ENCODE results near the gene MYNN.

MYNN gene

DNA sequence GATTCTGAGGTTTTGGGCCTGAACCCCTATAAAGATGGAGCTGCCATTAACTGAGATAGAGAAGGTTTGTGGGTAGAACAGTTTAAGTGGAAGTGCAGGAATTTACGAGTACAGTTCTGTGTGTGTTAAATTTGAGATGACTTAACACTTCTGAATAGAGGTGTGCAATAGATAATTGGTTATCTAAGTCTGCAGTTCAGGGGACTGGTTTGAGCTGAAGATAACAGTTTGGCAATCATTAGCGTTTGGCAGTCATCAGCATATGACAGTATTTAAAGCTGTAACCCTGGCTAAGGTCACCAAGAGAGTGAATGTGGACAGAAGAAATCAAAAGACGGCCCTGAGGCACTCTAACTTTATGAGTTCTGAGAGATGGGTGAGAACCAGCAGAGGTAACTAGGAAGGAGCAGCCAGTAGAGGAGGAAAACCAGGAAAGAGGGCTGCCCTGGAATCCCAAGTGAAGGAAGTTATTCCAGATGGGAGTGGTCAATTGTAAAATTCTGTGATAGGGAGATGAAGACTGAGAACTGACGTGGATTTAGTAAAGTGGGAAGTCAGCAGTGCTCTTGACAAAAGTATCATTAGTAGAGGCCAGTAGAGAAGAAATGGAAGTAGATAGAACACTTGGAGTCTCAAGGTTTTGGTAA is 8.1 kb downstream of the MYNN start:
- peaks cover under 1% of the 10 kb centered on the region for H3K4me1 ChIP-seq (ENCODE audit: control insufficient read depth, low read depth, low read length)
- H3K4me3 ChIP-seq (ENCODE audit: low read length) = no peak overlapping the region
- H3K36me3 ChIP-seq (ENCODE audit: control insufficient read depth, low read depth, low read length) = peaks cover 85% of the 10 kb centered on the region
- no peak overlapping the region for H3K9ac ChIP-seq (ENCODE audit: low read length)
- no peaks in the 10 kb centered on the region for H3K9me3 ChIP-seq (ENCODE audit: control insufficient read depth, low read depth, low read length)
- H3K27me3 ChIP-seq (ENCODE audit: control insufficient read depth, insufficient read depth, low read length) = no peaks in the 10 kb centered on the region
- no peak overlapping the region for H3K27ac ChIP-seq (ENCODE audit: low read length)

GRCh38 chr3:169787120-169787519 is 13.9 kb downstream of the MYNN start:
- Histone ChIP-seq H3K27ac (ENCODE audit: low read length) (no peak overlapping the region), H3K36me3 (ENCODE audit: control insufficient read depth, low read depth, low read length) (peaks cover 65% of the 10 kb centered on the region), H3K27me3 (ENCODE audit: control insufficient read depth, insufficient read depth, low read length) (no peaks in the 10 kb centered on the region), H3K9ac (ENCODE audit: low read length) (no peak overlapping the region), H3K9me3 (ENCODE audit: control insufficient read depth, low read depth, low read length) (no peaks in the 10 kb centered on the region), H3K4me1 (ENCODE audit: control insufficient read depth, low read depth, low read length) (no peaks in the 10 kb centered on the region), H3K4me3 (ENCODE audit: low read length) (no peak overlapping the region)

DNA sequence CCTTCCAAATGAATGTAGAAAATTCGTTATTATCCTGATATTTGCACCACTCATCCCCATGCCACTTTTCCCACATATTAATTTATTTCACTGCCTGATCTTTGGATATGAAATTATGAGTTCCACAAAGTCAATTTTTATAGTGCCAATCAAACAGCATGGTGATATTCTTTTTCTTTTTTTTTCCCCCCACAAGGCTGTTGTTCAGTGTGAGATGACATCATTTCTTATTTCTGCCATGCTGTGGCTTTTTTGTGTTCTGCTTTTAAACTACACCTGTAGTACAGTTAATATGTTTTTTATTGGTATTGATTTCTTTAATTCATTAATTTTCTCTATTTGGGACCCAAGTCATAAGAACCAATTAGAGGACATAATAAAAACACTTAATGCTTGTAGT is 14.6 kb downstream of the MYNN start:
- H3K27ac ChIP-seq (ENCODE audit: low read length) = no peak overlapping the region
- no peak overlapping the region for H3K4me3 ChIP-seq (ENCODE audit: low read length)
- peaks cover 59% of the 10 kb centered on the region for H3K36me3 ChIP-seq (ENCODE audit: control insufficient read depth, low read depth, low read length)
- H3K27me3 ChIP-seq (ENCODE audit: control insufficient read depth, insufficient read depth, low read length) = no peaks in the 10 kb centered on the region
- H3K9ac ChIP-seq (ENCODE audit: low read length) = no peak overlapping the region
- H3K9me3 ChIP-seq (ENCODE audit: control insufficient read depth, low read depth, low read length) = no peaks in the 10 kb centered on the region
- H3K4me1 ChIP-seq (ENCODE audit: control insufficient read depth, low read depth, low read length) = no peaks in the 10 kb centered on the region

GRCh38 chr3:169790219-169790618 is 17.0 kb downstream of the MYNN start:
- H3K9me3 ChIP-seq (ENCODE audit: control insufficient read depth, low read depth, low read length) = no peaks in the 10 kb centered on the region
- no peaks in the 10 kb centered on the region for H3K4me1 ChIP-seq (ENCODE audit: control insufficient read depth, low read depth, low read length)
- no peak overlapping the region for H3K4me3 ChIP-seq (ENCODE audit: low read length)
- H3K27ac ChIP-seq (ENCODE audit: low read length) = no peak overlapping the region
- H3K36me3 ChIP-seq (ENCODE audit: control insufficient read depth, low read depth, low read length) = peaks cover 36% of the 10 kb centered on the region
- H3K27me3 ChIP-seq (ENCODE audit: control insufficient read depth, insufficient read depth, low read length) = no peaks in the 10 kb centered on the region
- H3K9ac ChIP-seq (ENCODE audit: low read length) = no peak overlapping the region

DNA sequence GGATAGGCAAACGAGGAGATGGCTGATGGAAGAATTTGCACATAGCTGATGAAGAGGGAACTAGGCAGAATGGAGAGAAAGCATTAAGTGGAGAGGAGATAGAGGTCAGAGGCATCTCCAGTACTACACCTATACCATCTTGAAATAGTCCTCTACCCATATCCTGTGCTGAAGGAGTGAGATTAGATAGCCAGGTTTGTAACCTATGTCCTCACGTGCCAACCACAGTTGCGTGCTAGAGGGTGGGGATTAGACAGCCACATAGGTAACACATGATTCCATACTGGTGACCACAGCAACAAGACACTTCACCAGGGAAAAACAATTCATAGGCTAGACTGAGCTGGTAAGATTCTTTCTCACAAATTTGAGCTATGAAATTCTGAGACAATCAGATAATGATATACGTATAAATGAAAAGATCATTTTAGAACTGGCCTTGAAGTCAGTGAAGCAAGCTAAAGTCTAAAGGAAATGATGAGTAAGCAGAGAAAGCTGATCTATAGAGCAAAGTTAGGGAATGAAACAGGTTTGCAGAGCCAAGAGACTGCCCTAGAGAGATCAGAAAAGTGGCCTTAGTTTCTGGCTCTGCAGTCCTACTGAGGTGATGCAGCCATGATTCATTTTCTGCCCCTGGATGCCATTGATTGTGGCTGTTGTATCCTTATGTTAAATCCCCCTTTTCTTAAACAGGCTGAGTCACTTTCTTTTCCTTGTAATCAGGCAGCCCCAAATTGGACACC is 17.7 kb downstream of the MYNN start:
- peaks cover 31% of the 10 kb centered on the region for H3K36me3 ChIP-seq (ENCODE audit: control insufficient read depth, low read depth, low read length)
- H3K4me3 ChIP-seq (ENCODE audit: low read length) = no peak overlapping the region
- H3K27me3 ChIP-seq (ENCODE audit: control insufficient read depth, insufficient read depth, low read length) = no peaks in the 10 kb centered on the region
- no peaks in the 10 kb centered on the region for H3K9me3 ChIP-seq (ENCODE audit: control insufficient read depth, low read depth, low read length)
- H3K4me1 ChIP-seq (ENCODE audit: control insufficient read depth, low read depth, low read length) = no peaks in the 10 kb centered on the region
- H3K9ac ChIP-seq (ENCODE audit: low read length) = no peak overlapping the region
- no peak overlapping the region for H3K27ac ChIP-seq (ENCODE audit: low read length)

DNA sequence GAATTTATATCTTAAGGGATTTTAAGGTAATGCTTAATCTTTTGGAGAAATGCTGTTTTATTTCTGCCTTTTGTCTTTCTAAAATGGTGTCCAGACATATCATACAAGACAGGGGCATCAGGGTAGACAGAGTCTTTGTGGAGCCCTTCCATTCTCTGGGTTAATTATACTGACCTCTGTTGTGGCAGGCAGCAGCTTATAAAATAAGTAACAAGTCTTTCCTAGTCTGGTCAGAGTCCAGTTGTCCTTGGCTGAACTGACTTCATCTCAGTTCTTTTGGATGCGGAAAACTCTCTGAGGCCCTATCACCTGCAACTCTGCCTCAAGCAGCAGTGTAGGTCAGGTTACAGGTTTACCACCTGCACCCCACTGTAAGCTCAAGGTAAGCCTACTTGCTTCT is 19.2 kb downstream of the MYNN start:
- no peak overlapping the region for H3K27ac ChIP-seq (ENCODE audit: low read length)

GRCh38 chr3:169804681-169805080 is 31.5 kb downstream of the MYNN start:
- no peaks in the 10 kb centered on the region for H3K27me3 ChIP-seq (ENCODE audit: control insufficient read depth, insufficient read depth, low read length)
- H3K9ac ChIP-seq (ENCODE audit: low read length) = no peak overlapping the region
- H3K4me1 ChIP-seq (ENCODE audit: control insufficient read depth, low read depth, low read length) = no peaks in the 10 kb centered on the region
- H3K36me3 ChIP-seq (ENCODE audit: control insufficient read depth, low read depth, low read length) = no peaks in the 10 kb centered on the region
- H3K27ac ChIP-seq (ENCODE audit: low read length) = no peak overlapping the region
- H3K4me3 ChIP-seq (ENCODE audit: low read length) = no peak overlapping the region
- H3K9me3 ChIP-seq (ENCODE audit: control insufficient read depth, low read depth, low read length) = no peaks in the 10 kb centered on the region

More for the DNA sequence above, 19.2 kb downstream of the MYNN start:
- H3K9ac ChIP-seq (ENCODE audit: low read length) = no peak overlapping the region
- H3K27me3 ChIP-seq (ENCODE audit: control insufficient read depth, insufficient read depth, low read length) = no peaks in the 10 kb centered on the region
- H3K4me1 ChIP-seq (ENCODE audit: control insufficient read depth, low read depth, low read length) = no peaks in the 10 kb centered on the region
- H3K4me3 ChIP-seq (ENCODE audit: low read length) = no peak overlapping the region
- no peaks in the 10 kb centered on the region for H3K9me3 ChIP-seq (ENCODE audit: control insufficient read depth, low read depth, low read length)
- peaks cover 17% of the 10 kb centered on the region for H3K36me3 ChIP-seq (ENCODE audit: control insufficient read depth, low read depth, low read length)

GRCh38 chr3:169809230-169809795 is 36.1 kb downstream of the MYNN start:
- no peaks in the 10 kb centered on the region for H3K9me3 ChIP-seq (ENCODE audit: control insufficient read depth, low read depth, low read length)
- H3K4me1 ChIP-seq (ENCODE audit: control insufficient read depth, low read depth, low read length) = peaks cover 11% of the 10 kb centered on the region
- H3K4me3 ChIP-seq (ENCODE audit: low read length) = no peak overlapping the region
- H3K36me3 ChIP-seq (ENCODE audit: control insufficient read depth, low read depth, low read length) = no peaks in the 10 kb centered on the region
- no peak overlapping the region for H3K27ac ChIP-seq (ENCODE audit: low read length)
- H3K27me3 ChIP-seq (ENCODE audit: control insufficient read depth, insufficient read depth, low read length) = peaks cover 33% of the 10 kb centered on the region
- no peak overlapping the region for H3K9ac ChIP-seq (ENCODE audit: low read length)

DNA sequence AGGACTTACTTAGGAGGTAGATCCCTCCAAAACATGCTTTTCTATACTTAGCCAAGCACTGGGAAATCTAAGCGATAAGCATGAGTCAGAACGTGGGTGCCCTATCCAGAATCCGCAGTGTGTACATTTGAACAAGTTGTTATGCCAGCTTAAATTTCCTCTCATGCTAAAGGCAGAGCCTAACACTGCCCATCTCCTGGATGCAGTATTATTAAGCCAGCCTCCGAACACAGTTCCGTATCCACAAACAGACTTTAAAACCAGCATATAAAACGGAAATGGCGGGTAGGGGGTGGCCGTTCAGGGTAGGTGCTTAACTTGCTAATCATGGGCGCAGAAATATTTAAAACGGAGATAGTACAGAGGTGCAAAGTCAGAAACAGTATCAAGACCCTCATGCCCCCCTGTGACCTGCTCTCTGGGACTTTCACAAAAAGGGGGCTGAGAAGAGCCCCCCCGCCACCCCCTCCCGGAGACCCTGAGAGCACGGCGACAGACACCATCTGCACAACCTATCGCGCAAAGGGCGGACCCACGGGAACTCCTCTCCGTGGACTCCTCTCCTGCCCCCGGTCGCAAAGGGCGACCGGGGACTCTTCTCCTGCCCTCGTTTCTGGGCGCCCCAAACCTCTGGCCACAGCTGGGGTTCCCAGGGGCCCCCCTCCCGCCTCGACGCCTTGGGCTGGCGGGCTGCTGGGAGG is 38.6 kb downstream of the MYNN start:
- H3K27me3 ChIP-seq (ENCODE audit: control insufficient read depth, insufficient read depth, low read length) = peaks cover 40% of the 10 kb centered on the region
- peak overlapping the region; percentile 59 for H3K4me3 ChIP-seq (ENCODE audit: low read length)
- no peak overlapping the region for H3K27ac ChIP-seq (ENCODE audit: low read length)
- H3K36me3 ChIP-seq (ENCODE audit: control insufficient read depth, low read depth, low read length) = no peaks in the 10 kb centered on the region
- H3K9ac ChIP-seq (ENCODE audit: low read length) = peak overlapping the region; percentile 53
- H3K9me3 ChIP-seq (ENCODE audit: control insufficient read depth, low read depth, low read length) = peaks cover 5% of the 10 kb centered on the region
- peaks cover 11% of the 10 kb centered on the region for H3K4me1 ChIP-seq (ENCODE audit: control insufficient read depth, low read depth, low read length)

GRCh38 chr3:169812332-169813235 is 39.4 kb downstream of the MYNN start, which contains the start of the genes LRRC34 and LRRIQ4:
Gene LRRC34, minus strand, starts transcription at chr3:169812904. Its CDS starts 356 bp downstream, at chr3:169812548.
Gene LRRIQ4, plus strand, starts transcription at chr3:169812870. Its CDS starts 9,052 bp downstream, at chr3:169821922.
- Histone ChIP-seq H3K4me1 (ENCODE audit: control insufficient read depth, low read depth, low read length) (peaks cover 11% of the 10 kb centered on the region), H3K27ac (ENCODE audit: low read length) (no peak within 1 kb of the TSS), H3K27me3 (ENCODE audit: control insufficient read depth, insufficient read depth, low read length) (peaks cover 40% of the 10 kb centered on the region), H3K9ac (ENCODE audit: low read length) (peak within 1 kb of the TSS; percentile 53), H3K4me3 (ENCODE audit: low read length) (peak within 1 kb of the TSS; percentile 59), H3K9me3 (ENCODE audit: control insufficient read depth, low read depth, low read length) (peaks cover 5% of the 10 kb centered on the region), H3K36me3 (ENCODE audit: control insufficient read depth, low read depth, low read length) (no peaks in the 10 kb centered on the region)
